GM19395 (cell line): ENCODE data around the gene KRT74.

Experiments
- ATAC-seq: cut with Tn5 transposase; IDR thresholded peaks from one replicate; pipeline ENCODE4 v1.9.1; 2021; ENCODE audit warnings: mild to moderate bottlenecking, moderate library complexity; ENCODE audit not compliant: unreplicated experiment

KRT74 gene

GRCh38 chr12:52575948-52576347 lies 2.3 kb upstream of the KRT74 start:
- ATAC-seq: no peak

DNA sequence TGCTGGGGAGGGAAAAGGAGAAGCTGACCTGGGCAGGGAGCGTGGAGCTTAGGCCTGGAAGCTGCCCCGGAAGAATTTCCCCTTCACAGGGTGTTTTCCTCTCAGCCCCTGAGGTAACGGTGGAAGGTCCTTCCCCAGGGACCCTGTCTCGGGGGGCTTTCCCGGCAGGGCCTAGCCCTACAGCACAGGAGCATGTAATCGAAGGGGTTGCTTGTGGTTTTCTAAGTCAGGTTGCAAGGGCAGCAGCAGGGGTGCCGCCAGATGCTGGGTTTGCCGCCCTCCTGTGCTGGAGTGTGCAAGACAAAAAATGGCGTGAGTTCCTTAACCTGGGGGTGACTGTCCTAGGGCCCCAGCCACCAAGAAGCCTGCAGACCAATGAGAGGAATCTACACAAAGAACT lies 1.6 kb upstream of the KRT74 start:
- ATAC-seq: no peak

DNA sequence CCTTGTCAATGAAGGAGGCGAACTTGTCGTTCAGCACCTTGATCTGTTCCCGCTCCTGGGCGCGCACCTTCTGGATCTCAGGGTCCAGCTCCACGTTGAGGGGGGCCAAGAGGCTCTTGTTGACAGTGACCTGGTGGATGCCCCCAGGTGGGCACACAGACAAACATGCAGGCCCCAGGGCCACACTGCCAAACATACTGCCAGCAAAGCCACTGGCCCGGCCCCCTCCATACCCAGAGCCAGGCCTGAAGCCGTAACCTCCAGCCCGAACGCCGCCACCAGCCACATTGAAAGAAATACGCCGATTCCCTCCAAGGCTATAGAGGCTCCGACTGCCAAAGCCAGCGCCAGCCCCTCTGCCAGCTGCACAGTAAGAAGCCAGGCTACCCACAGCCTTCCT lies 337 bp downstream of the KRT74 start:
- no peak for ATAC-seq

GRCh38 chr12:52570511-52570910 lies 3.1 kb downstream of the KRT74 start:
- ATAC-seq: no peak

- no peak for ATAC-seq
These were observed 5.5 kb downstream of the KRT74 start for GRCh38 chr12:52568111-52568510.

DNA sequence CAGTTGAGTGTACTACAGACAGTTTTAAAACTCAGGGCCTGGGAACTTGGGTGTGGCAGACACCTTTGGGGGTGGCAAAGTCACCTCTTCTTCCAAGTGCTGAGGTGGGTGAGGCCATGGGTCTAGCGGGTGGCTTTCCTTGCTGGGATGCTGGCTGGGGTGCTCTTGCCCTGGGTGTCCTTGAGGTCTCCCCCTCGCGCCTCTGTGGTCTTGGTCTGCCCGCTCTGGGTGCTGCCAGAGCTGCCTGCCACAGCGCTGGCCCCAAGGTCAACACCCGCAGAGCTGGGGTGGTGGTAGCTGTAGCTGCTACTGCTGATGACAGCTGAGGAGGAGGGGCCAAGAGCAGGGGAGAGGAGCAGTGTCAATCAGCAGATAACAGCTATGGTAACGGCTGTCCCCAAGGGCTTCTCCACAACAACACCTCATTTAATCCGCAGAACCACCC lies 6.8 kb downstream of the KRT74 start:
- ATAC-seq: no peak

- ATAC-seq: no peak
These were observed 9.1 kb downstream of the KRT74 start for GRCh38 chr12:52564582-52564981.

GRCh38 chr12:52561880-52562449 lies 11.7 kb downstream of the KRT74 start:
- no peak for ATAC-seq

DNA sequence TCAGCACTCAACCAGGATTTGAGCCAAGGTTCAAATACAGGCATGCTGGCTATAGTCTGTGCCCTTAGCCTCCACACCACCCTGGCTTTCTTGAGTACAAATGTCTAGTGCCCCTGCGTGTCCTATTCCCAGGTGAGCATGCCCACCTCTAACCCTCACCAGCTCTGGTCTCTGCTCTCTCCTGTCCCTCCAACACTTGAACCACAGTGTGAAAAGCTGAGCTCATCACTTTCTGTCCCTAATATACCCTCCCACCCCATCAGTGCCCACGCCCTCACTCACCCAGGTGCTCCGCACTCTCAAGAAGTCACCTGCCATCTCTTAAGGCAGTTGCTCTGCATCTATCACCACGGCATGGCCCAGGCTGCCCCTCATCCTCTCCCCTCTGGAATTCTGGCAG lies 13.7 kb downstream of the KRT74 start:
- ATAC-seq: no peak

GRCh38 chr12:52558781-52559445 lies 14.7 kb downstream of the KRT74 start:
- ATAC-seq: no peak

DNA sequence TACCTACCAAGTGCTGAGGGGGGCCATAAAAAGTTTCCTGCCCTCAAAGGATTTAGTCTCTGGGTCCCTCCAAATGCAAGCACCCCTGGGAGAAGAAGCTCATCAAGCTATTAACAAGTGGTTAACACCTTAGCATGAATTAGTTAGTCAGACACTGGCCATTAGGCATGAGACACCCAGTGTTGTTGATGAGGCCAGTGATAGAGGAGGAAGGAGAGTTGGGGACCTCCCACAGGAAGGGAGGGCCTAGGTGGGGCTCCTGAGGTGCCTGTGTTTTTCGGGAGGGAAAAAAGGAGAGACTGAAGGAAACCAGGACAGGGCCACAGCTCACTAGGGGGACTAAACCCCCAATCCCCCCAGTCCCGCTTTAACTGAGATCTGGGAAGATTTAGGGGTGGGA lies 16.2 kb downstream of the KRT74 start:
- no peak for ATAC-seq

DNA sequence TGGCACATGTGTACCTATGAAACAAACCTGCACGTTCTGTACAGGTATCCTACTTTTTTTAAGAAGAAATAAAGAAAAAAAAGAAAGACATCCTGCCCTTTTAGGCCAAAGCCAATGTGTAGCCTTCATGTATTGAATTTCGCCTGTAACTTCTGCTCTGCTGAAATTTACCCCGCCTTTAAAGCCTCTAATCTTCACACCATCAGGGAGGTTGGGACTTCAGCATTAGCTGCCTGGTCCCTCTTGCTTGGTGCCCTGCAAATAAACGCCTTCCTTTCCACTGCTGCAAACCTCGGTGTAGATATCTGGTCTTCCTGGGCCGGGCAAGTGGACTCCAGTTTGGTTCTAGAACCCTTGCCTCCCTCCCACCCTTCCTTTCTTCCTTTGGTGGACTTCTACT lies 18.1 kb downstream of the KRT74 start:
- no peak for ATAC-seq

DNA sequence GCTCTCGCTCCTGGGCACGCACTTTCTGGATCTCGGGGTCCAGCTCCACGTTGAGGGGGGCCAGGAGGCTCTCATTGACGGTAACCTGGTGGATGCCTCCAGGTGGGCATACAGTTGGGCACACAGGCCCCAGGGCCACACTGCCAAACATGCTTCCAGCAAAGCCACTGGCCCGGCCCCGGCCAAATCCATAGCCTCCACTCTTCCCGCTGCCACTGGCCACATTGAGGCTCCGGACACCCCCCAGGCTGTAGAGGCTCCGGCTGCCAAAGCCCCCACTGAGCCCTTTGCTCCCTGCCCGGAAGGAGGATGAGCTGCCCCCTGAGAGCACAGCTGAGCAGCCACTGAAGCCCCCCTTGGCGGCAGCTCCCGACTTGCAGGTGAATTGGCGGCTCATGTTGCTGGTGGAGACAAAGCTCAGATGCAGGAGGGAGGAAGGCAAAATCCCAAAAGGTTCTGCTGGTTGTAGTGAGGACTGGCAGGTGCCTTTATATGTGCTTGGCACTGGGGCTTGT lies 20.9 kb downstream of the KRT74 start, which contains the start of gene KRT71:
KRT71 (minus strand) TSS at position 465 of the 515 bp plus-strand sequence; CDS start at position 397, 68 bp downstream.
- no peak for ATAC-seq

GRCh38 chr12:52552055-52552454 lies 21.6 kb downstream of the KRT74 start:
- no peak for ATAC-seq

DNA sequence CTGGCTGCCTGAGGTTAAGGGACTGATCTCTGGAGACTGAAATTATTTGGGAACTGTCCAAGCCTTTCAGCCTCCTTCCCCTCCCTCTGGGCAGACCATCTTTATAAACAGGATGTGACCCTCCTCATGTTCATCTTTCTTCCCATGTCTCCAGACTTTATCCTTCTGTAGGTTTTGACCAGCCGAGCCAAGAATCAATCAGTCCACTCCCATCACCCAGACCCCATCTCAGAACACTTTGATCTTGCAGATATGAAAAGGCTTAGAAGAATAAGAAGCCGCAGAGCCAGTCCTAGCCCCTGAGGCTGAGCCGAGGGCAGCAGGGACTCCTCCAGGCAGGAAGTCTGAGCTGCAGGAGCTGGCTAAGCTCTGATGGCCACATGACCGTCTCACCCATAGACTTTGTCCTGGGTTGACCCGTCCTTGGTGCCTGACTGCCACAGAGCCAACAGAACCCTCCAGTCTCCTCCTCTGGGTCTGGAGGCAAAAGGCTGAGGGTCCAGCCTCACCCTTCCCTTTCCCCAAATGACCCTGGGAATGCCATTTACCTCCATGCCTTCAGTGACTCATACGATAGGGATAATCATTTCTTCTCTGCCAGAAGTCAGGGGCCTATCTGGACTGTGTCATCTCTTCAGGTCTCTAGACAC lies 22.3 kb downstream of the KRT74 start:
- no peak for ATAC-seq

DNA sequence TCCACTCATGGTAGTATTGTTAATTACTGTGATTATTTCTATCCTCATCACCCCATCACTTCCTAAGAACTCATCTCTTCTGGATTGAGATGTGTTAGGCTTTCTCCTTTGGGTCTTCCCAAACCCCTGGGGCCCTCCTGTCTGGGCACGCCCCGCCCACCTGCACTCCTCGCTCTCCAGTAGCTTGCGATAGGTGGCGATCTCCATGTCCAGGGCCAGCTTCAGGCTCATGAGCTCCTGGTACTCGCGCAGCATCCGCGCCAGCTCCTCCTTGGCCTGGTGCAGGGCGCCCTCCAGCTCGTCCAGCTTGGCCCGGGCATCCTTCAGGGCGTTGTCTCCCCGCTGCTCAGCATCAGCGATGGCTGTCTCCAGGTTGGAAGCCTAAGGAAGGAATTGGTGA lies 27.5 kb downstream of the KRT74 start:
- ATAC-seq: no peak

DNA sequence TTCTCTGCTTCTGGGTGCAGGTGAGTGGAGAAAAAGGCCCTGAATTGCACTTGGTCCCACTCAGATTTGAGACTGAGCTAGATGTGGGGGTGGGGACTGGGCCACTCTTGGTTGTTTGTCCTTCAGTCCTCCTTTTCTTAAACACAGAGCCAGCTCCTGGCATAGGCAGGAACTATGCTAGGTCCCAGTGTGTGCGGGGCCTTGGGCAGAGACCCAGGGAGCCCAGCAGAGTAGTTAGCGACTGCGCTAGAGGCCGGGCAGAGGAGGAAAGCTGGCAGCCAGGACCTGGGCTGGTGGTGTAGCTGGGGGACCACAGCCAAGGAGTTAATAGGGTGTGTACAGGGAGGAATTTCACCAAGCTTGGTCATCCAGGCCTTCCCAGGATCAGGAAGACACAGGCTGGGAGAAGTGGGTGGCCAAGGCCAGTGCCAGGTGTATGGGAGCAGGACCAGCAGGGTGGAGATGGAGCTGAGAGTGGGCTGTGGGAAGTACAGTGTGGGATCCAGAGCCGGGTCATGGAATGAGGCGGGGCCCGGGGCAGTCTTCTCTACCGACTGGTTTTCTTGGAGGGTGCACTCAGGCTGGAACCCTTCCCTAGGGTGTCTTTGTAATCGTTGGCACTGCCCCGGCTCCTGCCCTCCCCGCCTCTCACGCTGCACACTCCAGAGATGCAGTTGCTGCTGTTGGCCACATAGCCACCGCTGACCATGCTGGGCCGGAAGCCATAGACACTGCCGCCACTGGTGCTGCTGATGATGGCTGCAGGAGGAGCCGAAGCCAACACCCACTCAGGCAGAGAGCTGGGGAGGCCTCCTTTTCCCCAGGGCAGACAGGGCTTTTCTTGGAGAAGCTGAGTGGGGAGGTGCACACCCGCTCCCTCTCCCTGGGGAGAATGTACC lies 29.4 kb downstream of the KRT74 start:
- ATAC-seq: no peak

DNA sequence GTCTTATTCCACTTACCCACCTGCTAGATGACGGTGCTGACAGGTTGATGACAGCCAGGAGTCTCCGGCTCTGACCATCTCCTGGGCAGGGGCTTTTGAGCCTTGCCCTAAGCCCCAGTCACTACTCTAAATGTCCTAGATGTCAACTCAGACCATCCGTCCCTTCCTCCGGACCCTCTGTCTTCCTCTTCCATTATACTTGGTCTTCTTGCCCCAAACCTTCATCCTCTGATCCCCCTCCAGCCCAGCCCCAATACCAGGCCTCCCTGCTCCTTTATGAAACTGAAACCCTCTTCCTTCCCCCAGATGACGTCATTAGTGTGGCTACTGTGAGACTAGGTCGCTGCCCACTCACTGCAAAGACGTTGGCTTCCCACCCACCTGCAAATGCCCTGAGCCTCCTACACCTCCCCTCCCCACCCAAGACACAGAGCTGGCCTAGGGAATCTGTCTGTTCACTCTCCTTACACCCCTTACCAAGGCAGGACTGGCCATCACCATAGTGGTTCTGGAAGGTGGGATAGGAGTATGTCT lies 30.8 kb downstream of the KRT74 start:
- no peak for ATAC-seq

GRCh38 chr12:52542157-52542556 lies 31.5 kb downstream of the KRT74 start:
- no peak for ATAC-seq

GRCh38 chr12:52541709-52542108 lies 31.9 kb downstream of the KRT74 start:
- no peak for ATAC-seq

GRCh38 chr12:52540531-52540930 lies 33.1 kb downstream of the KRT74 start:
- no peak for ATAC-seq
